ENCODE data around the gene MID1IP1.
A peak's percentile ranks its signal among the peaks of the same experiment; 100 is the strongest.

MID1IP1 gene, protein sequence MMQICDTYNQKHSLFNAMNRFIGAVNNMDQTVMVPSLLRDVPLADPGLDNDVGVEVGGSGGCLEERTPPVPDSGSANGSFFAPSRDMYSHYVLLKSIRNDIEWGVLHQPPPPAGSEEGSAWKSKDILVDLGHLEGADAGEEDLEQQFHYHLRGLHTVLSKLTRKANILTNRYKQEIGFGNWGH

DNA sequence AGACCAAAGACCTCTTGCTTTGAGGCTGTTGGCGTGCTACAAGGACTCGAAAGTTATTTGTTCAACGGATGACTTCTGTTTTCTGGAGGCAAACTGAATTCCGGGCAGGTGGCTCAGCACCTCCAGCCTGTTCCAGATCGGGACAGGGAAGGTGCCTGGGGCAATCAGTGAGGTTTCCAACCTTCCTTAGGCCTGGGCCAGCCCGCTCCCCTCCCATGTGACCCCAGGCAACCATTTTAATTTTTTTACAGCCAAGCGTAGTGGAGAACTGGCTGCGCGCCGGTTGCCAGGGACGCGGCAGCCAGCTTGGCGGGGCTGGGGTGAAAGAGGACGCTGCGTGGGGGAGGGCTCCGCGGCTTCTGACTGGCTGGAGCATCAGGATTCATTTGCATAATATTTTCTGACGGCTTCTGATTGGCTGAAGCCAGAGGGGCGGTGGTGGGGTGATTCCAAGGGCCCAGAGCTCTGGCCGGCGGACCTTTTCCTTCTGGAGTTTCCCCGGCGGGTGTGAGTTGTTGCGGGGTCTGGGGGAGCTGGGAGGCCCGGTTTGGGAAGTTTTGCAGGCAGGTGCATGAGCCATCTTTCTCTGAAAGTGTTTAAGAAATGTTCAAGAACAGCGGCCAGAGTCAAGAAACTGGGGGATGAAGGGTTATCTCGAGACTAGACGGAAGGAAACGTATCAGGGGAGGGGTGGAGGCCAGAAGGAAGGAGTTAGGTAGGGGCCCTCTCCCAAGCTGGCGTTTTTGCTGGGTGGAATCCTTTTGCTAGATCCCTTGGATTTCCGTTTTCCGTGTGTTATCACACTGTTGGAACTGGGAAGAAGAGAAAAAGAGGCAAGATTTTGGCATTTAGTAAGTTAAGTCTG lies at the start of gene MID1IP1:
TSS of gene MID1IP1 (plus strand) at position 479 of the 865 bp plus-strand sequence. CDS start 3,488 bp downstream, outside the sequence.
- DNase-seq (ENCODE audit: low spot score) = peak; percentile 68

- no peak for DNase-seq (ENCODE audit: low spot score)
Measured at GRCh38 chrX:38754102-38754790, 47.0 kb upstream of the MID1IP1 start.

DNA sequence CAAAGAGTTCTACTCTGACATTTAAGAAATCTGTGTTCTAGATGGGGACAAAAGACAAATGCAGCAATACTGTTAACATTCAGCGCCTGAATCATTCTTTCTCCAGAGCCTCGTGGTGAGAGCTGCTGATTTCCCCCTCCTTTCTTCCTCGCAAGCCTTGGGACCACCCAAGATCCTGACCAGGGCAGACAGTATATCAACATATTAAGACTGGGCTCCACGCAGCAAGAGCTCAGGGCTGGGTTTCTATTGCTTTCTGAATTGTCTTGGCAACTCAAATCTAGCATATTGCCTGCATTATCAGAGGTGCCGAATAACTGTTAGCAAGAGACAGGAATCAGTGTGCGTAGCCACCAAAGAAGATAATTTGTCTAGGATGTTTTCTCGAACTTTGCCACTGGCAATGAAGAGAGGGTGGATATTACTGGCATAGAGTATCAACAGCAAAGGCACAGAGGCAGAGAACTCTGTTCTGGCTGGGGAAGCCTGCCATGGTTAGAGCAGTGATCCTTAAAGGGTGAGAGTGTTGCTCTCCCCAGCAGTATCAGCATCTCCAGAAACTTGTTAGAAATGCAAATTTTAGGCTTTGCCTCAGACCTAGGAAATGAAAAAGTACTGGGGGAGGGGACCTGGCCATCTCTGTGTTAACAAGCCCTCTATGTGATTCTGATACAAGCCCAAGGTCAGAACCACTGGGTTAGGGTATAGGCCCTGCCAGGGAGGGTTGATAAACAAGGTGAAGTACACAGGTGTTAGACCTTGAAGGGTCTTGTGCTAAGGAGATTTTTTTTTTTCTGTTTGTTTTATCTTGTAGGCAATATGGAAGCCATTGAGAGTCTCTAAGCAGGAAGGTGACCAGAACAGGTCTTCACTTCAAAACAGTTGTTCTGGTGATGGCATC lies 46.2 kb upstream of the MID1IP1 start:
- no peak for DNase-seq (ENCODE audit: low spot score)

GRCh38 chrX:38760883-38761282 lies 40.4 kb upstream of the MID1IP1 start:
- no peak for DNase-seq (ENCODE audit: low spot score)

DNA sequence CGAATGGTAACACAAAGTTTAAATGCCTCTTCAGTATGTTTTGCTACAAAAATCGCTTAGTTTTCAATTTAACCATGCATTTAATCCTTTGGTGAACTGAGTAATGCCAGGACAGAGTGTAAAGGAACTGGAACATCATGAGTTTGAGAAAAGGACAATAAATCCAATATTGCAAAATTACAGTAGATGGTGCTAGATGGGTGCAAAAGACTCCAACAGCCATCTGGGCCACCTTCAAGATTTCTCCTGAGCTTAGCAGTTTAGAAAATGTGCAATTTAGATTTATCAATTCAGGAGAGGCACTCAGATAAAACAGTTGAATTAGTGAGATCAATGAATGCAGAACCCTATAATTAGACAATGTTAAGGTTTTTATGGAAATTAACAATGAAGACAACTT lies 33.2 kb upstream of the MID1IP1 start:
- no peak for DNase-seq (ENCODE audit: low spot score)

- no peak for DNase-seq (ENCODE audit: low spot score)
Measured at GRCh38 chrX:38770152-38770551, 31.1 kb upstream of the MID1IP1 start.

GRCh38 chrX:38774249-38774648 lies 27.0 kb upstream of the MID1IP1 start:
- no peak for DNase-seq (ENCODE audit: low spot score)

GRCh38 chrX:38796946-38797345 lies 4.3 kb upstream of the MID1IP1 start:
- DNase-seq (ENCODE audit: low spot score) = no peak

GRCh38 chrX:38798956-38799355 lies 2.3 kb upstream of the MID1IP1 start:
- DNase-seq (ENCODE audit: low spot score) = no peak

- DNase-seq (ENCODE audit: low spot score) = no peak
Measured at GRCh38 chrX:38799995-38800580, 1.2 kb upstream of the MID1IP1 start.

GRCh38 chrX:38803243-38803587 lies 2.0 kb downstream of the MID1IP1 start:
- no peak for DNase-seq (ENCODE audit: low spot score)

- peak; percentile 51 for DNase-seq (ENCODE audit: low spot score)
Measured at GRCh38 chrX:38803588-38804431, 2.6 kb downstream of the MID1IP1 start.

GRCh38 chrX:38804432-38804681 lies 3.1 kb downstream of the MID1IP1 start:
- DNase-seq (ENCODE audit: low spot score) = no peak

DNA sequence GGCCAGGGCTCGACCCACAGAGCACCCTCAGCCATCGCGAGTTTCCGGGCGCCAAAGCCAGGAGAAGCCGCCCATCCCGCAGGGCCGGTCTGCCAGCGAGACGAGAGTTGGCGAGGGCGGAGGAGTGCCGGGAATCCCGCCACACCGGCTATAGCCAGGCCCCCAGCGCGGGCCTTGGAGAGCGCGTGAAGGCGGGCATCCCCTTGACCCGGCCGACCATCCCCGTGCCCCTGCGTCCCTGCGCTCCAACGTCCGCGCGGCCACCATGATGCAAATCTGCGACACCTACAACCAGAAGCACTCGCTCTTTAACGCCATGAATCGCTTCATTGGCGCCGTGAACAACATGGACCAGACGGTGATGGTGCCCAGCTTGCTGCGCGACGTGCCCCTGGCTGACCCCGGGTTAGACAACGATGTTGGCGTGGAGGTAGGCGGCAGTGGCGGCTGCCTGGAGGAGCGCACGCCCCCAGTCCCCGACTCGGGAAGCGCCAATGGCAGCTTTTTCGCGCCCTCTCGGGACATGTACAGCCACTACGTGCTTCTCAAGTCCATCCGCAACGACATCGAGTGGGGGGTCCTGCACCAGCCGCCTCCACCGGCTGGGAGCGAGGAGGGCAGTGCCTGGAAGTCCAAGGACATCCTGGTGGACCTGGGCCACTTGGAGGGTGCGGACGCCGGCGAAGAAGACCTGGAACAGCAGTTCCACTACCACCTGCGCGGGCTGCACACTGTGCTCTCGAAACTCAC lies 3.6 kb downstream of the MID1IP1 start:
- no peak for DNase-seq (ENCODE audit: low spot score)

- no peak for DNase-seq (ENCODE audit: low spot score)
Measured at GRCh38 chrX:38805432-38806389, 4.5 kb downstream of the MID1IP1 start.

DNA sequence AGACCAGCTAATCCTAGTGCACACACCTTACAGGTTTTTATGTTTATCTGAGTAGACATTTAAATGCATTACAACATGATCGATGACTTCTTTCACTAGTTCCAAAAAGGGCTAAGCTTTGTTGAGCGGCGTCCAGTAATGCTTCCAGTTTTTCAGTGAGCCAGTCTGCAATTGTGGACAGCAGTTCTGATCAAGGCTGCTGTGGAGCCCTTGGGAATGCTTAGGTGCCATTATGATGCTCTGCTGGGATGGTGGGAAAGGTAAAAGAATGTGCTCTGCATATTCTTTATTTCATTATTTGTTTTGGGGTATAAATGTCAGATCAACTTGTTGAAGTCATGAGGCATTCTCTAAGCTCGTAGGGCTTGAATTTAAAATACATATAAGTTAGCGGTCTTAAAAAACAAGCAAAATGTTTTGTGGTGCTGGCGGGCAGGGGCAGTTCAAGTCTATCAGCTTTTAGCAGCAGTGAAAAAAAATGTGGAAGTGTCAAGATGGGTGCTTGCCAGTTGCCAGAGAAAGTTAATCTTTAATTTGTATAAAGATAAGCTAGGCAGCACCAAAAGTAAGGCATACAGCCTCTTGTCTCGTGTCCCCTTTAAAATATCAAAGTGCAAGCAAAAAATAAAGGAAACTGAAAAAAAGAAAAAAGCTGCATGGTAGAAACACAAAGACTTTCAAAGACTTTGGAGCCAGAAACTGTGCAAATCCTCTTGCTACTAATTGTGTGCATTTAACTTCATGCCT lies 5.8 kb downstream of the MID1IP1 start:
- no peak for DNase-seq (ENCODE audit: low spot score)

- no peak for DNase-seq (ENCODE audit: low spot score)
Measured at GRCh38 chrX:38807873-38808272, 6.6 kb downstream of the MID1IP1 start.

DNA sequence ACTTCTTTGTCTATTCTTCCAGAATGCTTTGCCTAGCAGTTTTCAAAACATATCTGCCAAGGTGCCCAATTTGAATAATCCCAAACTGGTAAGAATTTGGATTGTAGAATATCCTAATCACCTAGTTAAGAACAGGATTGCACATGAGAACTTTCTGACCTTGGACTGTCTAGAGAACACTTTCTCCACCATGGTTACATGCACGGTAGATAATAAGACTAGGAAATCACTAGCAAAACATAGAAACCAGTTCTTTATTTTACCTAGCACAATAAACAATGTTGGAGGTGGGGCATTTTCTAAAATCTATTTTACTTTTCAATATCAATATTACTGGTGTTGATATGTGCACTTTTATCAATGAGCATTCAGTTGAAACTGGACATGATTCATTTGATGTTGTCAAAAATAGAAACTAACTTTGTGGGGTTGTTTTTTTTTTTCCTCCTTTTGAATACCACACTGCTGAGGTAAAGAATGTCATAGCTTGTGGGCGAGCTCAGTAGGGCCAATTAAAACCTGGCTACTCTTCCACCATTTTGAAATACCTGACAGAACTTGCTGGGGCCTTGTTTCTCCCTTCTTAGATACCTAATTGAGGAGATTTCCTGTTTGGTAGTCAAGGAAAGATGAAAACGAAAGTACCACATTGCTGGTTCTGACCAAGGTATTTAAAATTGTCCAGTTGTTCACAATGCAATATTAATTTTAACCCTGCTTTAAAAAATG lies 10.4 kb downstream of the MID1IP1 start:
- no peak for DNase-seq (ENCODE audit: low spot score)

All from HuH-7.5 (cell line).